Stimulated activated CD4-positive, alpha-beta T cell treated with anti-CD3 and anti-CD28 coated beads, Interleukin-4, amount 100 ng/mL, for 1 hour (primary cell): ENCODE data around the gene ADAM33.

Experiments used
- DNase-seq: peaks from one replicate; pipeline ENCODE4 v3.0.0-alpha.2; 2020

ADAM33 gene

DNA sequence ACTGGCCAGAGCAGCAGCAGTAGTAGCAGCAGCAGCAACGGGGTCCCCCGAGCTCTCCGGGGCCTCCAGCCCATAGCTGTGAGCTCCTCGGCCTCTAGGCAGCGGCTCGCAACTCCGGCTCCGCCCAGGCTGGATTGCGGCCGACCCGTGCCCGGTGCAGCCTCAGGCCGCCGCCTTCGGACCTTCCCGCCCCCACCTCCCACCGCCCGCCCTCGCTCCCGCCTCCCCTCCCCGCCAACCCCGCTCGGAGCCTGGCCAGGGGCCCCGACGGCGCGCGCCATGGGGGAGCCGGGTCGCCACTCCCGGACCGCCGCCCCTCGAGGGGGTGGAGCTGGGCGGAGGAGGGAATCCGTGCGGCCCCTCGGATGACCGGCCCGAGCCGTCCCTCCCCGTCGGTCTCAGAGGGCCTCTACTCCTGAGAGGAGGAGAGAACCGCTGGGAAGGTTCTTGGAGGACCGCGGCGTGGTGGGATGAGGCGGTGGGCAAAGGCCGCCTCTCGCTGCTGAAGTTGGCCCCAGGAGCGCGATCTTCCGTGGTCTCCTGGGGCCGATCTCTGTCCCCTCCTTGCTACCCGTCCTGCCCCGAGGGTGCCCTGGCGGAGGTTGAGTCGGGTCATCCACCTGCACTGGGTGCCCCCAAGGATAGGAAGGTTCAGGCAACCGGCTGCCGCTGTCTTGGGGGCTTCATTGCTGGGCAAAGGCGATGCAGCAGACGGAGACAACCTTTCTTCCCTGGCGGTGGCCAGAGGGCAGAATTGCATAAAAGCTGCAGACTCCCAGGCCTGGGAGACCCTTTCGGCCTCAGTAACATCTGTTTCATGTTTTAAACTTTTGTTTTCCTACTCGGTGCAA is at the start of gene ADAM33:
Gene ADAM33, minus strand, starts transcription at position 80 of the 851 bp plus-strand sequence. Its CDS starts 6 bp downstream, at position 74.
- no peak for DNase-seq

- no peak for DNase-seq
Measured at GRCh38 chr20:3730803-3731672, 49.2 kb upstream of the ADAM33 start.

DNA sequence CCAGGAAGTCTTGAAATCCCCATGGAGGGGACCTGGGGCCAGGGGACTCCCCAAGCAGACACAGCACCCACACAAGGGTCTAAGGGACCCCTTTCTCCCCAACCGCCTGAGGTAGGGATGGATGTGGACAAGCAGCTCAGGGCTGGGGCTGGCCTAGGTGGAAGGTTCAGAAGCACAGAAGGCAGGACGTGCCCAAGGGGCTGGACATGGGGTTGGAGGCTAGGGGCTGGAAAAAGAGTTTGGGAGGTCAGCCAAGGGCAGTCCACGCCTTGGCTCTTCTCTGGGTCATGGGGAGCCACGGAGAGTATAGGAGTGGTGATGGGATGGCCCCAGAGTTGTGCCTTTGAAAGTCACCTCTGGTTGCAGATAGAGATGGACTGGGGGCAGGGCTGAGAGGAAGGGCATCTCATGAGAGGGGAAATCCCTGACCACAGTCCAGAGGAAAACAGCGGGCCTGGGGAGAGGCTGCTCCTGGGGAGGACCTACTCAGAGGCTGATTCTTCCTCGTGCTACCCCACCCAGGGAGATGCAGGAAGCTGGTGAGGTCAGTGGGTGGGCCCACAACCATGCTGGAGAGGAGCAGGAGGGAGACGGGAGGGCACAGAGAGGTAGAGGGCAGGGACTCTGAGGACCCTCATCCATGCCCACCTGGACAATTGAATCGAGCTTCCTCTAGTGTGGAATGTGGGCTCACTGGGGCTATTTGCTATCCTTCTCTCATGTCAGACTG is 48.2 kb upstream of the ADAM33 start:
- DNase-seq = no peak

DNA sequence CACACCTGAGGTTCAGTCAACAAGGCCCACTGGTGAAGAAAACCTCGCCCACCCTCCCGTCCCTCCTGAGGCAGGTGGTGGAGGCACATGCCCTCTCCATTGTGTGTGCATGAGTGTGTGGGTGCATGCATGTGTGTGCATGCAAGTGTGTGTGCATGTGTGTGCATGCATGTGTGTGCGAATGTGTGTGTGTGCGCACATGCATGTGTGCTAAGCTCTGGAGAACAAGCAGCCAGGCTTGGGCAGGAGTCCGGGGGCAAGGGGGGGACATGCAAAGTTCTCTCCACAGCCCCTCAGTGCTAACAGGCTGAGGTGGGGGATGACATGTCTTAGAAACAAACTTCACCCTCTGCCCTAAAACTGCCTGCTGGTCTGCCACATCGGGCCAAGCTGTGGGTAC is 47.6 kb upstream of the ADAM33 start:
- no peak for DNase-seq

DNA sequence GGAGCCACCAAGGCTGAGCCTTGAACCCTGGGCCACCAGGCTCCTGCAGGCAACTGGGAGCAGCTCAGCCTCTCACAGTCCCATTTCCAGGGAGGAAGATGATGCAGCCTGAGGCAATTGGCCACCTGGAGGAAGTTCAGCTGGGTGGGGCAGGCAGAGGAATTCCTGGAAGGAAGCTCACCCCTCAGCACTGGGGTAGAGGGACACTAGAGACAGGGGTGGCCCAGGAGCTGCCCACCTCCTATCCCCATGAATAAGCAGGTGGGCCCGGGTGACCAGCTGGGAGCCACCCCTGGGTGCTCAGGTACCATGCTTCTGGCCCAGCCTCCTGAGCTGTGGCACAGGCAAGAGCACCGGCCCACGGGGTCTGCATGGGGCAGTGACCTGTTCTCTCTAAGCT is 47.1 kb upstream of the ADAM33 start:
- no peak for DNase-seq

DNA sequence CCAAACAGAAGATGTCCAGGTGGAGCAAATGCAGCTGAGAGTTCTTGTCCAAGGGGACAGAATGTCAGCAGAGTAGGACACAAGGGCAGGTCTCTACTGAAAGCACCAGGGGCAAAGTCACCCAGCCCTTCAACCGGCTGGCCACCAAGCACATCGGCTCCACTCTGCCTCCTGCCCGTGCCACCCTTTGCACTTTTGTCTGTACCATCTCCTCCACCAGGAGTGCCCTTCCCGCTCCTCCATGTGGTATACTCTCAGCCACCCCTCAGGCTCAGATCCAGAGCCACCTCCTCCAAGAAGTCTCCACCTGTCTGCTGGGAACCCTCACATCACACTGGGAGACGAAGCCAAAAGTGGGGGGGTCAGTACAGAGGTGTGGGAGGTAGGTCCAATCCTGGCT is 46.5 kb upstream of the ADAM33 start:
- no peak for DNase-seq

DNA sequence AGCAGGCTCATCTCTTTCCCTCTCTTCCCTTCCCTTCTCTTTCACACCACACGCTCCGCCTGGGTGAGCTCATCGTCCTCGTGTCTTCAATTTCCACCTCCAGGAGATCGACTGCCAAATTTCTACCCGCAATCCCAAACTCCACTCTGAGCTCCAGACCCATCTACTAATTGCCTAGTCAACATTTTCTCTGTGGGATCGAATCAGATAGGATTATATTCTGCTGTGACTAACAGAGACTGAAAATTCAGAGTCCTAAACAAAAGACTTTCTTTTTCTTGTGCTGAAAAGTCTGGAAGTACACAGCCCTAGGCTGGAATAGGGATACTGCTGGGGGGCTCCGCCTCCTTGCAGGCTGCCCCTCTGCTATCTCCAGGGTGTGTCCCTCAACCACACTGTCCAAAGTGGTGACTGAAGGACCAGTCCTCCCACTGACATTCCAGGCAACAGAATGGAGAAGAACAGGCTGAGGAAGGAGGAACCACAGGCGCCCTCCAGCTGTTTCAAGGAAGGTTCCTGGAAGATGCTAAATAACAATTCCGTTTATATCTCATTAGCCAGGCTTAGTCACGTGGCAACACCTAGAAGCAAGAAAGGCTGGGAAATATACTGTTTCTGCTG is 45.7 kb upstream of the ADAM33 start:
- no peak for DNase-seq

DNA sequence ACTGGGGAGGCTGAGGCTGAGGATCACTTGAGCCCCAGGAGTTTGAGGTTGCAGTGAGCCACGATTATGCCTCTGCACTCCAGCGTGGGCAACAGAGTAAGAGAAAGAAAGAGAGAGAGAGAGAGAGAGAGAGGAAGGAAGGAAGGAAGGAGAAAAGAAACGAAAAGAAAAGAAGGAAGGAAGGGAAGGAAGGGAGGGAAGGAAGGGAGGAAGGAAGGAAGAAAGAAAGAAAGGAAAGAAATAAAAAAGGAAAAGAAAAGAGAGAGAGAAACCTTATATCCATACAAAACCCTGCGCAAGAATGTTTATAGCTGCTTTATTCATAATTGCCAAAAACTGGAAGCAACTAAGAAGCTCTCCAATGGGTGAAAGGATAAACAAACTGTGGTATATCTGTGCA is 42.5 kb upstream of the ADAM33 start:
- DNase-seq = no peak

DNA sequence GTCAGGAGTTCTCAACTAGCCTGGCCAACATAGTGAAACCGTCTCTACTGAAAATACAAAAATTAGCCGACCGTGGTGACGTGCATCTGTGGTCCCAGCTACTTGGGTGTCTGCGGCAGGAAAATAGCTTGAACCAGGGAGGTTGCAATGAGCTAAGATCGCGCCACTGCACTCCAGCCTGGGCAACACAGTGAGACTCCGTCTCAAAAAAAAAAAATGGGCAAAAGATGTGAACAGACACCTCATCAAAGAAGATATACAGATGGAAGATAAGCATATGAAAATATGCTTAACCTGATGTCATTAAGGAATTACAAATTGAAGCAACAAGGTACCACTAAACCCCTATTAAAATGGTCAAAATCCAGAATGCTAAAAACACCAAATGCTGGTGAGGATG is 41.5 kb upstream of the ADAM33 start:
- DNase-seq = no peak

DNA sequence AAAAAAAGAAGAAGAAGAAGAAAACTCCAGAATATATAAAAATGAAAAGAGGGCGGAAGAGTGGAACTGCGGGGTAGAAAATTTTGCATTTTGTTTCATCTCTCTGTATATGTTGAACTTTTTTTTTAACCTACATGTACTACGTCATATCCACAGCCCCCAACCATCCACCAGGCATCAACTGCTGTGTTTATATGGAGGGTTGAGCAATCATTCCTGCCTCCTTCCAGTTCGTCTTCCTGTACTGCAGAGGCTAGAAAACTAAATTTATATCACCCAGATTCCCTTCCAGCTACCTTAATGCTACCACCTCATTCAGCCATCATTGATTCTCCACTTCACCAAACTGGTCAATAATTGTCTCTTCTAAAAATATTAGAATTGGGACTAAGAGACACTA is 40.1 kb upstream of the ADAM33 start:
- DNase-seq = no peak

DNA sequence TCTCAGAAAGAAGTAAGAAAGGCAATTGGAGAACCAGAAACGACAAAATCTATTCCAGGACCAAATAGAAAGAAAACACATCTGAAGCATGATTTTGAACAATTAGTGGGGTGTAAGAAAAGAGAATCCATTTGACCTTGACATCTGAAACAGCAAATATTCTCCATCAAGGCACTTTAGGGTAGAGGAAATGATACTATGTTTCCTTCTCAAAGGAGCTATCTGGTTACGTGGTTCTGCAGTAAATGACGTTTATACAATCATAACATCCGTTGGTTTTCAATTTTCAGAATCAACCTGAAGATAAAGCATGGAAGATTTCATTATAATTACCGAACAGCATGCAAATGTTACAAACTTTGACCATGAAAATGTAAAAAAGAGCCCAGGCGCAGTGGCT is 38.8 kb upstream of the ADAM33 start:
- no peak for DNase-seq

GRCh38 chr20:3720068-3720467 is 38.3 kb upstream of the ADAM33 start:
- DNase-seq = no peak

DNA sequence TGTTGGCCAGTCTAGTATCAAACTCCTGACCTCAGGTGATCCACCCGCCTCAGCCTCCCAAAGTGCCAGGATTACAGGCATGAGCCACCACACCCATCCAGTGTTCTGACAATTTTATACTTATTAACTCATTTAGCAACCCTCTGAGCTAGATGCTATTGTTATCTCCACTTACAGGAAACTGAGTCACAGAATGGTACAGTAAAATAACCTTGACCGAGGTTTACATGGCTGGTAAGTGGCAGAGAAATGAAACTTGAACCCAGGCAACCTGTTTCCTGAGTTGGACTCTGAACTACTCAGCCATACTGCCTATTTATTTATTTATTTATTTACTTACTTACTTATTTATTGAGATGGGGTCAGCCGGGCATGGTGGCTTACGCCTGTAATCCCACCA is 37.2 kb upstream of the ADAM33 start:
- no peak for DNase-seq

DNA sequence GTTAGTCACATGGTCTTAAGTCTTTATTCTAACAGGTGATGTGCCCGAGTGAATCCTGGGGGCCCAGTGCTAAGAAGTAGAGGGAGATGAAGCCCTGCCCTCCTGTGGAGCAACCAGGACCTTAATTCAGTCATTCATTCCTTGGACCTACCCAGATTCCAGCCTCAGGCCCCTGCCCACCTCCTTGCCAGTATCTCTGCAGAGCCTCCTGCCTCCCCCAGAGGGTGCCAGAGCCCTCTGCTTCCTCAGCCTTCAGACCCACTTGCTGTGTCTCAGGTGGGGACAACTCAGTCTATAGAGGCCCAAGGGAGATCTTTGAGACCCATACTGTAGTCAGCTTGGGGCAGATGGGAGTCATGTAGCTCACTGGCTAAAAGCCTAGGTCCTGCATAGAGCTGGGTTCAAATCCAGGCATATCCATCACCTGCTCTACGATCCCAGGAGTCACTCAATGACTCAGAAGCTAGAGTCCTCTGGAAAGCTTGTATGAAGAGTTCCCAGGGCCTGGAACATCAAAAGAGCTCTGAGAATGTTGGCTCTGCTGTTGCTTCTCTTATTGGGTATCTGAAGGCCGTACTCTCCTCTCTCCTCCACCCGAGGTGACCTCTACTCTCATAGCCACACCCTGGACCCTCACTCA is 34.5 kb upstream of the ADAM33 start:
- peak; percentile 14 for DNase-seq

GRCh38 chr20:3714092-3714491 is 32.3 kb upstream of the ADAM33 start:
- no peak for DNase-seq

- no peak for DNase-seq
Measured at GRCh38 chr20:3712279-3712873, 30.6 kb upstream of the ADAM33 start, which contains the start of gene SIGLEC1. Gene SIGLEC1, minus strand, starts transcription at chr20:3712600. Its CDS starts 5,472 bp downstream, at chr20:3707128.

GRCh38 chr20:3711484-3711941 is 29.7 kb upstream of the ADAM33 start:
- no peak for DNase-seq

GRCh38 chr20:3710703-3711483 is 29.1 kb upstream of the ADAM33 start:
- DNase-seq = peak; percentile 78

DNA sequence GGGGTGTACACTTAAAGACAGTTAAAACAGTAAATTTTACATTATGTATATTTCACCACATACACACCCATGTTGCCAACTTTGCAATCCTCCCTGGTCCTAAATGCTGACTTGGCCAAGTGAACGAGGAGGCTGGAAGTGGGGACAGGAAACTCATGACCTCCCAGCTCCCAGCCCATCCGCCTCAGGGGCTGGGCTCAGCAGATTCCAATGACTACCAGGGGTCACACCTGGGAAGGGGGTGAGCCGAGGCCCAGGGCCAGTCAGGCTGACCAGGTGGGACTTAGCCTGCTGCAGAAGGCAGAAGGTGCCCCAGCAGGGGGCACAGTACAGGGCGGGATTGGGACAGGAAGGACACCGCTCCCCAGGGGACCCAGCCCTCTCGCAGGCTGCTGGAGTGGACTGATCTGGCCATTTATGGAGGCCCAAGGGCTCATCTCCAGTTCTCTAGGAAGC is 28.2 kb upstream of the ADAM33 start:
- no peak for DNase-seq

DNA sequence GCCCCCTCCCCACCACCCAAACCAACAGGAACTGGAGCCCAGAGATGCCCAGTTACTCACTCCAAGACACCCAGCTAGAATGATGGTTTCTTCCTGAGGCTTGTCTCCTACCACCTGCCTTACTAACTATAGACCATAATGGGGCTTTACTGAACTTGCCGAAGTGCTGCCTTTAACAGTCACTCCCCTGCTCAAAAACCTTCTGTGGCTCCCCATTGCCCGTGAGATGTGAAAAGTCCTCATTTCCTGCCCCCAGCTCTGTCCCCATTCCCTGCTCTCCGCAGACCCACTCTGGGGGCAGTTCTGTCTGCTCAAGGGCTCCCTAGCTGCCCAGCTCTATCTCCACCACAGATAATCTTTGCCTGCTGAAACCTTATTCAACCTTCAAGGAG is 25.7 kb upstream of the ADAM33 start:
- DNase-seq = no peak
